K562 (cell line): ENCODE measurements around the gene CDR2L.

Experiments
- CBFB ChIP-seq: sonication (generic); formaldehyde crosslinking; IDR thresholded peaks from 2 replicates; pipeline ENCODE4 v1.4.0; 2020; ENCODE audit warnings: mild to moderate bottlenecking, missing genetic modification reagents
- MTA3 ChIP-seq: fragments of 450-650 bp; formaldehyde crosslinking; IDR thresholded peaks from 2 replicates; pipeline ENCODE4 v1.6.1; 2017; ENCODE audit warnings: mild to moderate bottlenecking, borderline replicate concordance
- TF ChIP-seq, protein P1 (sequence below): sonication (generic); formaldehyde crosslinking; IDR thresholded peaks from 2 replicates; pipeline ENCODE4 v1.8.1; 2022; ENCODE audit warnings: missing genetic modification reagents

DNA sequence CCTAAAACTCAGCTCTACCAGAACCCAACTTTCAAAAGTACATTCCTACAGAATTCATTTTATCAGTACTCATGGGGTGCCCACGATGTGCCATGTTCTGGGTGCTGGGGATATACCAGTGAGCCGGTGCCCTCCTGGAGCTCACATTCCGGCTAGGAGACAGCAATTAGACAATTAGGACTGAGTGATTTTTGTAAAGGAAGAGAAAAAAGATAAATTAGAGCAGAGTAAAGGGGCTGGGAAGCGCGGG lies 24.6 kb downstream of the CDR2L start:
- TF ChIP-seq, protein P1, sequence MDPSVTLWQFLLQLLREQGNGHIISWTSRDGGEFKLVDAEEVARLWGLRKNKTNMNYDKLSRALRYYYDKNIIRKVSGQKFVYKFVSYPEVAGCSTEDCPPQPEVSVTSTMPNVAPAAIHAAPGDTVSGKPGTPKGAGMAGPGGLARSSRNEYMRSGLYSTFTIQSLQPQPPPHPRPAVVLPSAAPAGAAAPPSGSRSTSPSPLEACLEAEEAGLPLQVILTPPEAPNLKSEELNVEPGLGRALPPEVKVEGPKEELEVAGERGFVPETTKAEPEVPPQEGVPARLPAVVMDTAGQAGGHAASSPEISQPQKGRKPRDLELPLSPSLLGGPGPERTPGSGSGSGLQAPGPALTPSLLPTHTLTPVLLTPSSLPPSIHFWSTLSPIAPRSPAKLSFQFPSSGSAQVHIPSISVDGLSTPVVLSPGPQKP (CRISPR knock-in tag) = no peak
- TF ChIP-seq CBFB (CRISPR knock-in tag) (no peak), MTA3 (no peak)
